Stimulated activated effector memory CD8-positive, alpha-beta T cell treated with anti-CD3 and anti-CD28 coated beads, Interleukin-12 subunit alpha, Interleukin-12 subunit beta, amount 100 ng/mL, for 72 hours (primary cell): Measurements from ENCODE around the gene PLA2G4A.
"Not testable (repeated sequence)": the region's sequence is repeated elsewhere in the genome, so short reads cannot be mapped to it uniquely, and the experiment has no call there.

ENCODE experiments used
- ATAC-seq: fragments of 150-1000 bp; cut with Tn5 transposase; 2 replicates; pipeline ENCODE4 v1.10.0; 2021
- DNase-seq, 2 donors: peaks; one replicate each; pipeline ENCODE4 v3.0.0; 2021 to 2022; ENCODE audit warnings: low spot score in 2 of 2
- H3K27ac Mint-ChIP-seq: one replicate; pipeline ENCODE4 v1.8.0; 2022; ENCODE audit warnings: mild to moderate bottlenecking, mixed read lengths
- H3K36me3 Mint-ChIP-seq: one replicate; pipeline ENCODE4 v1.8.0; 2022; ENCODE audit warnings: mild to moderate bottlenecking, mixed read lengths
- H3K4me1 Mint-ChIP-seq: one replicate; pipeline ENCODE4 v1.8.0; 2022; ENCODE audit warnings: mixed read lengths
- H3K4me3 Mint-ChIP-seq: one replicate; pipeline ENCODE4 v1.8.0; 2022; ENCODE audit warnings: mild to moderate bottlenecking, mixed read lengths
- H3K9me3 Mint-ChIP-seq: one replicate; pipeline ENCODE4 v1.8.0; 2022; ENCODE audit warnings: mixed read lengths

The PLA2G4A gene

GRCh38 chr1:186905561-186905960, 76.8 kb downstream of the PLA2G4A start:
- Mint-ChIP-seq H3K27ac (no peak overlapping the region), H3K36me3 (no peaks in the 10 kb centered on the region), H3K9me3 (peaks cover 4% of the 10 kb centered on the region), H3K4me3 (no peak overlapping the region), H3K4me1 (no peaks in the 10 kb centered on the region)
- no peak for DNase-seq
- ATAC-seq: no peak

DNA sequence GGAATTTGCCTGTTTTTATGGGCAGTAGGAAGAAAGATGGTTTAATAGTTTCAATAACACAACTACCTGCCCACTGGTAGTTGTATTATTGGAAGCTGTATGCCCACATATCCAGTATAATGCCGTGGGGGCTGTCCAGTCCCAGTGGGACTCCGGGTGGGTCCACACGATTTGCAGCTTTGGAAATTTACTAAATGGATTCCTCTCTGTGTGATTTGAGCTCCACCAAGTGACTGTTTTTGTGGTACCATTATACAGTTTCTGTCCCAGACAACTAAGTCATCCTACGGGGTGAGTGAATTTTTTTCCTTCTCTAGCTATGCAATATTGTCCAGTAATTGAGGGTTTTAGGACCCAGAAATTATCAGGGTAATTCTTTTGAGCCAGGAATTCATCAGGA, 86.8 kb downstream of the PLA2G4A start:
- H3K36me3 Mint-ChIP-seq: no peaks in the 10 kb centered on the region
- H3K27ac Mint-ChIP-seq: no peak overlapping the region
- DNase-seq (no peak), ATAC-seq (no peak)
- H3K4me3 Mint-ChIP-seq: no peak overlapping the region
- no peaks in the 10 kb centered on the region for H3K9me3 Mint-ChIP-seq
- H3K4me1 Mint-ChIP-seq: no peaks in the 10 kb centered on the region

DNA sequence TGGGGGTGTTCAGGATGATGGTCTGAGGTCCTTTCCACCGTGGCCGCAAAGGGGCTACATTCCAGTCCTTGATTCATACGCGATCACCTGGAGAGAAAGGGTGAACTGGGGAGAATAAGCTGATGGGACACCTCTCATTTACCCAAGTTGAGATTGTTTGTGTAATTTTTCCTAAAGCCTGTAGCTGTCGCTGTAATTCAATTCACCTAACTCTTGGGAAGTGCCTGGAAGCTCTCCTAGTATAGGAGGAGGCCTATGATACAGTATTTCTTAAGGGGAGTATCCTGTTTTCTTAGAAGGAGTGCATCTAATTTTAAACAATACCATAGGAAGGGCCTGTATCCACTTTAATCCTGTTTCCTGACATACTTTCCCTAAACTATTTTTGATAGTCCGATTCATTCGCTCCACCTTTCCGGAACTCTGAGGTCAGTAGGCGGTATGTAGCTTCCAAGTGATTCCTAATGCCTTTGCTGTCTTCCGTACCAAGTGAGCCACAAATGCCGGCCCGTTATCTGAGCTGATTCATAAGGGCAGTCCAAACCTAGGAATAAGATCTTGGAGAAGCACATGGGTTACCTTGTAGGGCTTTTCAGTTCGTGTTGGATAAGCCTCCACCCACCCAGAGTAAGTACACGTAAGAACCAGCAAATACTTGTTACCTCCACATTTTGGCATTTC, 88.5 kb downstream of the PLA2G4A start:
- H3K9me3 Mint-ChIP-seq, DNase-seq, ATAC-seq, H3K4me3 Mint-ChIP-seq, H3K36me3 Mint-ChIP-seq, H3K4me1 Mint-ChIP-seq, H3K27ac Mint-ChIP-seq: not testable (repeated sequence)

- not testable (repeated sequence) for ATAC-seq, H3K4me3 Mint-ChIP-seq, H3K4me1 Mint-ChIP-seq, DNase-seq, H3K27ac Mint-ChIP-seq, H3K36me3 Mint-ChIP-seq
- peaks cover 16% of the 10 kb centered on the region for H3K9me3 Mint-ChIP-seq
Observed at GRCh38 chr1:186921386-186921785, 92.6 kb downstream of the PLA2G4A start.

- not testable (repeated sequence) for DNase-seq, H3K4me1 Mint-ChIP-seq, H3K4me3 Mint-ChIP-seq, H3K36me3 Mint-ChIP-seq, ATAC-seq, H3K27ac Mint-ChIP-seq
- H3K9me3 Mint-ChIP-seq: peaks cover 16% of the 10 kb centered on the region
Observed at GRCh38 chr1:186922814-186923213, 94.1 kb downstream of the PLA2G4A start.

DNA sequence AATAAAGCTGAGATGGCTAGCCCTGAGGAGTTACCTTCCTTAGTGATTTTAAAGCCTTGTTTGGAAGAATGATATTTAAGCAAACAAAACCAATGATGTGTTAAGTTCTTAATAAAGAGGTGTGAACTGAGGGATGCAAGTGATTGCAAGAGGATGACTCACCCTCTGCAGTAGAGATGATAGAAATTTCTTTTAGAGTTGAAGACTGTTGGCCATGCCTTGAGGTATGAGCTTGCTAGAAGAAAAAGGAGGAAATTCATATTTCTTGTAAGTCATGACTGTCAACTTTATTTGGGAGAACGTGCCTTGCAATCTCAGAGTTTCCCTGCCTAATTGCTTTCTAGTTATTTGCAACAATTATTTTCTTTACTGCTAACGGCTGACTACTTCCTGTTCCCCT, 94.7 kb downstream of the PLA2G4A start:
- Mint-ChIP-seq H3K36me3 (no peaks in the 10 kb centered on the region), H3K4me1 (no peaks in the 10 kb centered on the region), H3K4me3 (no peak overlapping the region), H3K9me3 (peaks cover 16% of the 10 kb centered on the region), H3K27ac (no peak overlapping the region)
- ATAC-seq: no peak
- no peak for DNase-seq

GRCh38 chr1:186925881-186926669, 97.3 kb downstream of the PLA2G4A start:
- Mint-ChIP-seq H3K4me3 (no peak overlapping the region), H3K9me3 (peaks cover 16% of the 10 kb centered on the region), H3K36me3 (no peaks in the 10 kb centered on the region), H3K27ac (no peak overlapping the region), H3K4me1 (no peaks in the 10 kb centered on the region)
- ATAC-seq (no peak), DNase-seq (no peak)

DNA sequence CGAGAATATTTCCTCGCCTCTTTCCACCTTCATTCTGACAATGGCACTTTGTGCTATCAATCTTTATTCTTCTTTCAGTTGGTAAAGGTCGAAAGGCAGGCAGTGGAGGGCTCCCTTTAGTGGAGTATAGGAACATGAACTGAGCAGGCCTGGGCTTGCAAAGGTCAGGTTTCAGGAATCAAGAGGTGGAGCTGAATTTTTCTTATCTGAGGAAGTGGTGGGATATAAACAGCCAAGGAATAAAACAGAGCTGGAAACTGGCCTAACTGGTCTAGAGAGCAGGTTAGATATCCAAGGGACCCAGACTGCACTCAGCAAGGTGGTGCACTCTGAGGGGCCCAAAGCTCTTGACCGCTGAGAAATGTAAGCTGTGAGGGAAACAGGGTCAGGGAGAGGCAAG, 99.1 kb downstream of the PLA2G4A start:
- no peak for DNase-seq
- no peak overlapping the region for H3K27ac Mint-ChIP-seq
- H3K4me3 Mint-ChIP-seq: no peak overlapping the region
- peaks cover 15% of the 10 kb centered on the region for H3K9me3 Mint-ChIP-seq
- H3K4me1 Mint-ChIP-seq: no peaks in the 10 kb centered on the region
- no peak for ATAC-seq
- no peaks in the 10 kb centered on the region for H3K36me3 Mint-ChIP-seq

DNA sequence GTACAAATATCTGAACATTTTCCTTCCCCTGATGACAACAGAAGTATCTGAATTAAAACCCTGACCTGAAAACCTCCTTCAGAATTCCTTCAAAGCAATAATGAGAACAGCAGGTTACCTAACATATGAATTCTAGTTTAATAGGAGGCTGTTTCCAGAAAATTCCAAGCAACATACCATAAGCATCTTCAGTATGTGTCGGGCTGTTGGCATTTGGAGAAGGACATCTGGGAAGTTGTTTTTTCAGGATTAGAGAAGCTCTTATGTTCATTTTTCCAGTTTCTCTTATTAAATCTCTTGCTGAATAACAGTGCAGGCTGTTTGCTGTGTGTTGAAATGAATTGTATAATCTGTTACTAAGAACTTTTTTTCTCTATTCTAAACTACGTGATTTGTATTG, 101.5 kb downstream of the PLA2G4A start:
- Mint-ChIP-seq H3K27ac (no peak overlapping the region), H3K36me3 (no peaks in the 10 kb centered on the region), H3K4me3 (no peak overlapping the region), H3K4me1 (no peaks in the 10 kb centered on the region), H3K9me3 (peaks cover 10% of the 10 kb centered on the region)
- ATAC-seq (no peak), DNase-seq (no peak)

DNA sequence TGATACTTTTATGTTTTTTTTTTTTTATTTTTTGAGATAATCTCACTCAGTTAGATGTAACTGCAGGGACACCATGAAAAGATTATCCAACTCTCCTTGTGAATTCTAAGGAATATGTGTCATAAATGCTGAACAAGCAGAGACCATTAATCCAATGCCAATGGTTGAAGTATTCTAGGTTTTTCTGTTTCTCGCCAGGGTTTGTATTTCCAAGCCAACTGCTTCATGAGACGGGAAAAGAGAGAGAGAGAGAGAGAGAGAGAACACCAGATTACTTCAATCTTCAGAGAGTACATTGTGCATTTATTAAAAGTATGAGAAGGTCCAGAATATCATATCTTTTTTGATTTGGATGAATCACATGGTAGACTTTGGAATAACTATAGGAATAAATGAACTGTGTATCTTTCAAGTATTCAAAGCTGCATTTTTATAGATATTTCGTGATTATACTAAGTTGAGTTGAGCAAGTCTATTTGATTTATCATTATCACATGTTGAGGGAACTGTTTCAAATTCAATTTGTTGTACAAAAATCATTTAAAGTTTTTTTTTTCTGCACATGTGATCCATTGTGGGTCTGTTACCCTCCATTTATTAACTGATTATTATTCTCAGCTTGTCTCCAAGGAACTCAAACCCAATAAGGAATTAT, 108.4 kb downstream of the PLA2G4A start:
- peaks cover 4% of the 10 kb centered on the region for H3K9me3 Mint-ChIP-seq
- no peak overlapping the region for H3K4me3 Mint-ChIP-seq
- ATAC-seq (no peak), DNase-seq (no peak)
- H3K27ac Mint-ChIP-seq: no peak overlapping the region
- no peaks in the 10 kb centered on the region for H3K36me3 Mint-ChIP-seq
- no peaks in the 10 kb centered on the region for H3K4me1 Mint-ChIP-seq

GRCh38 chr1:186943891-186944686, 115.3 kb downstream of the PLA2G4A start:
- peaks cover 7% of the 10 kb centered on the region for H3K9me3 Mint-ChIP-seq
- no peaks in the 10 kb centered on the region for H3K4me1 Mint-ChIP-seq
- H3K36me3 Mint-ChIP-seq: no peaks in the 10 kb centered on the region
- H3K4me3 Mint-ChIP-seq: no peak overlapping the region
- no peak overlapping the region for H3K27ac Mint-ChIP-seq
- no peak for DNase-seq
- no peak for ATAC-seq

GRCh38 chr1:186945146-186945545, 116.4 kb downstream of the PLA2G4A start:
- Mint-ChIP-seq H3K27ac (no peak overlapping the region), H3K36me3 (no peaks in the 10 kb centered on the region), H3K4me1 (no peaks in the 10 kb centered on the region), H3K9me3 (peaks cover 8% of the 10 kb centered on the region), H3K4me3 (no peak overlapping the region)
- ATAC-seq (no peak), DNase-seq (no peak)

DNA sequence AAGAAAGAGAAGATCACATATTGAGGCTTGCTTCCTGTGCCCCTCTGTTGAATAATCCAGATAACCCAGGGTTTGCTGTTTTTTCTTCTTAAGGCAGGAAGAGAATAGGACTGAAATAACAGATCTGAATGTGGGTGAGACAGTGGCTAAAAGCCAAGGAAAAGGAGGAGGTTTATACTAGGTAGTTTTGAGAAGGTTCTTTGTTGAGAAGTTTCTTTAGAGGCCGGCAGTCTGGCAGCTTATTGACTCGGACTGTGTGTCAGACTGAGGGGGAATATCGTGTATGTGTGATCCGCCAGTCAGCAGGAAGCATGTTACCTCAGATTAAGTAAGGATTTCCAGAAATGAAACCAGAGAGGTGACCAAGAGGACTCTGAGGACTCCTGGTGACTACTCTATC, 119.8 kb downstream of the PLA2G4A start:
- ATAC-seq (no peak), DNase-seq (no peak)
- Mint-ChIP-seq H3K27ac (no peak overlapping the region), H3K9me3 (peaks cover 8% of the 10 kb centered on the region), H3K36me3 (no peaks in the 10 kb centered on the region), H3K4me1 (no peaks in the 10 kb centered on the region), H3K4me3 (no peak overlapping the region)

GRCh38 chr1:186949173-186949572, 120.4 kb downstream of the PLA2G4A start:
- no peaks in the 10 kb centered on the region for H3K36me3 Mint-ChIP-seq
- DNase-seq (no peak), ATAC-seq (no peak)
- no peak overlapping the region for H3K4me3 Mint-ChIP-seq
- H3K27ac Mint-ChIP-seq: no peak overlapping the region
- no peaks in the 10 kb centered on the region for H3K4me1 Mint-ChIP-seq
- H3K9me3 Mint-ChIP-seq: peaks cover 6% of the 10 kb centered on the region

DNA sequence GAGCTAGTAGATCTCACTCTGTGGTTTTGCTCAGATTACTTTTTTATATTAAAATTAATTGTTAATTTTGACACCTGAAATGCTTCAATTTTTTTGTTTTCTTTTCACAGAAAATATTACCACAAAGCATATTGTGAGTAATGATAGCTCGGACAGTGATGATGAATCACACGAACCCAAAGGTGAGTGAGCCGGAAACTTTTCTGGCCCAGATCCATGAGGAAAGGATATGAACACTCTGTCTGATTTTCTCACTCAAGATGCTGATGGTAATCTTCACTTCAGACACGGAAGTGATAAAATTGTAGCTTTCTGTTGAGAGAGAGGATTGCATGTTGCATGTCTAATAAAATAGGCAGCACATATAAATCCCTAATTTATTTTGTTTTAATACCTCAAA, 121.8 kb downstream of the PLA2G4A start:
- DNase-seq (no peak), ATAC-seq (no peak)
- Mint-ChIP-seq H3K4me1 (no peaks in the 10 kb centered on the region), H3K36me3 (no peaks in the 10 kb centered on the region), H3K4me3 (no peak overlapping the region), H3K27ac (no peak overlapping the region), H3K9me3 (peaks cover 6% of the 10 kb centered on the region)
